Muscle layer of colon (tissue), 2 donors: ENCODE data around the gene ACADL.
A peak's percentile ranks its signal among the peaks of the same experiment; 100 is the strongest.

Experiments
- H3K27ac ChIP-seq: one replicate; pipeline ENCODE4 v1.7.0; 2013; ENCODE audit warnings: low read depth, mild to moderate bottlenecking, low read length, moderate library complexity
- H3K27me3 ChIP-seq, 2 donors: one replicate each; pipeline ENCODE4 v1.7.0; 2013; ENCODE audit warnings: low read length in 2 of 2, mild to moderate bottlenecking in 2 of 2; ENCODE audit not compliant: insufficient read depth in 2 of 2, control insufficient read depth in 1 of 2
- H3K36me3 ChIP-seq: one replicate; pipeline ENCODE4 v1.7.0; 2013; ENCODE audit warnings: mild to moderate bottlenecking, low read length; ENCODE audit not compliant: insufficient read depth
- H3K4me1 ChIP-seq: one replicate; pipeline ENCODE4 v1.7.0; 2013; ENCODE audit warnings: mild to moderate bottlenecking, low read length; ENCODE audit not compliant: insufficient read depth
- H3K4me3 ChIP-seq, 2 donors: one replicate each; pipeline ENCODE4 v1.7.0; 2013; ENCODE audit warnings: low read length in 2 of 2, low read depth in 1 of 2, mild to moderate bottlenecking in 1 of 2, moderate library complexity in 1 of 2
- H3K9ac ChIP-seq: one replicate; pipeline ENCODE4 v1.7.0; 2013; ENCODE audit warnings: low read length
- H3K9me3 ChIP-seq: one replicate; pipeline ENCODE4 v1.7.0; 2013; ENCODE audit warnings: mild to moderate bottlenecking, low read length
- donor health status: abdominal sarcoma.
- donor health status: Adenocarcinoma of cecum.

Gene ACADL

GRCh38 chr2:210224941-210225672, at the start of gene ACADL:
Gene ACADL (minus strand): TSS chr2:210225447. CDS start chr2:210225263, 184 bp downstream.
- no peaks in the 10 kb centered on the region for H3K9me3 ChIP-seq
- peaks cover 0 to 9% of the 10 kb centered on the region in 2 donors for H3K27me3 ChIP-seq
- no peak within 1 kb of the TSS for H3K27ac ChIP-seq
- no peaks in the 10 kb centered on the region for H3K4me1 ChIP-seq
- H3K36me3 ChIP-seq, result no peaks in the 10 kb centered on the region
- peak within 1 kb of the TSS; percentile 56 to 58 for H3K4me3 ChIP-seq
- no peak within 1 kb of the TSS for H3K9ac ChIP-seq

- H3K9me3 ChIP-seq, result no peaks in the 10 kb centered on the region
- no peak overlapping the region for H3K27ac ChIP-seq
- no peaks in the 10 kb centered on the region for H3K36me3 ChIP-seq
- no peaks in the 10 kb centered on the region for H3K27me3 ChIP-seq
- H3K9ac ChIP-seq, result no peak overlapping the region
- no peaks in the 10 kb centered on the region for H3K4me1 ChIP-seq
- no peak overlapping the region for H3K4me3 ChIP-seq
Observed at GRCh38 chr2:210271300-210271699, 46.1 kb upstream of the ACADL start.

GRCh38 chr2:210269148-210269547, 43.9 kb upstream of the ACADL start:
- no peak overlapping the region for H3K4me3 ChIP-seq
- no peak overlapping the region for H3K27ac ChIP-seq
- H3K9me3 ChIP-seq, result no peaks in the 10 kb centered on the region
- H3K36me3 ChIP-seq, result no peaks in the 10 kb centered on the region
- no peak overlapping the region for H3K9ac ChIP-seq
- no peaks in the 10 kb centered on the region for H3K27me3 ChIP-seq
- no peaks in the 10 kb centered on the region for H3K4me1 ChIP-seq

GRCh38 chr2:210268281-210268680, 43.0 kb upstream of the ACADL start:
- Histone ChIP-seq H3K9ac (no peak overlapping the region), H3K4me1 (no peaks in the 10 kb centered on the region), H3K9me3 (no peaks in the 10 kb centered on the region), H3K27ac (no peak overlapping the region), H3K27me3 (no peaks in the 10 kb centered on the region), H3K4me3 (no peak overlapping the region), H3K36me3 (no peaks in the 10 kb centered on the region)

DNA sequence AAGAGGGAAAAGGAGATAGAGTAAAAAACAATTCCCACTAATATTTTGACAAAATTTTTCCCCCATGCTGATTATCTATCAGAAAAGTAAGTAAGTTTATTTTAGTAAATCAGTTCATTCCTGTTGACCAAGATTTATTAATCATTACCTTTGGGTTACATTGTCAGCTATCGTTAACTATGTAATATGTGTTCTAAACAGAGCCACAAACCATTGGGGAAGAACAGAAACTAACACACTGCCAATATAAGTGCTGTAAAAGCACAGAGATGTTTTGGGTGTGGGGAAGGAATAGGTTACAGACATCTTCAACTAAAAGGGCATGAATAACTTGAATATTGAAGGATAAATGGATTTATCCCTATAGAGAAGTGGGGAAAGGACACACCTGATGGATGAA, 42.5 kb upstream of the ACADL start:
- no peaks in the 10 kb centered on the region for H3K27me3 ChIP-seq
- H3K9ac ChIP-seq, result no peak overlapping the region
- H3K36me3 ChIP-seq, result no peaks in the 10 kb centered on the region
- H3K4me3 ChIP-seq, result no peak overlapping the region
- no peak overlapping the region for H3K27ac ChIP-seq
- H3K9me3 ChIP-seq, result no peaks in the 10 kb centered on the region
- H3K4me1 ChIP-seq, result no peaks in the 10 kb centered on the region

DNA sequence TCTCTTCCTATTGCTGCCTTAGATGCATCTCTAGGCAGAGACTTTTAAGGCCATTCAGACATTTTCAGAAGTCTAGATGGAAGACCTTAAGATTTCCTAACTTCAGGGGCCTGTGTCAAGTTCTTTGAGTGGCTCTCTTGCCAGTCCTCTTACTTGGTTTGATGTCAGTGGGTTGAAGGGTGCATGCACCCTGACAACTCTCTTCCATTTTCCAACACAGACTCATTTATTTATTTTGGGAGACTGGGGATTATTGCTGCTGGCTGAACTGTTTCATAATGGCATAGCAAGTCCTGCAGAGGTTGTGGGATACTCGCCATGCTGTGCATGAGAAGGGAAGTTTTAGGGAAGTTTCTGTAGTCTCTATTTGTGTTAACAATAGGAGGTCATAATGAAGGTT, 39.0 kb upstream of the ACADL start:
- Histone ChIP-seq H3K9me3 (no peaks in the 10 kb centered on the region), H3K9ac (no peak overlapping the region), H3K4me1 (no peaks in the 10 kb centered on the region), H3K27me3 (no peaks in the 10 kb centered on the region), H3K36me3 (no peaks in the 10 kb centered on the region), H3K27ac (no peak overlapping the region), H3K4me3 (no peak overlapping the region)

- Histone ChIP-seq H3K27ac (no peak overlapping the region), H3K27me3 (no peaks in the 10 kb centered on the region), H3K9me3 (no peaks in the 10 kb centered on the region), H3K4me3 (no peak overlapping the region), H3K9ac (no peak overlapping the region), H3K4me1 (no peaks in the 10 kb centered on the region), H3K36me3 (no peaks in the 10 kb centered on the region)
Observed at GRCh38 chr2:210263841-210264240, 38.6 kb upstream of the ACADL start.

DNA sequence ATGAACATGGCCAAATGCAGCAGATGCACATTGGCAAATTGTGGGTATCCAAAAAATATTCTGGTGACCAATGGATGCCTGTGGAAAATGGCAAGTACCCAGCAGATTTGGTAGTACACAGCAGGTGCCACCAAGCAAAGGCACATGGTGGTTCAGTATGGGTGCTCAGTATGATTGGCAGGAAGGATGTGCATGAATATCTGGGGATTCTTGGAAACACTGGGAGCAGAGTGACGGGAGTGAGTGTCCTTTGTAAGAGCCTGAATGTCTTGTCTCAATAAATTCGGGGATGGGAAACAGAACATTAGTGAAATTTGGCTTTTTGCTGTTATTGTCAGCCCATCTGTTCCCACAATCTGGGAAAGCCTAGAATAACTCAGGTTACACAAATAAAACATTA, 36.8 kb upstream of the ACADL start:
- no peaks in the 10 kb centered on the region for H3K9me3 ChIP-seq
- no peaks in the 10 kb centered on the region for H3K27me3 ChIP-seq
- H3K4me1 ChIP-seq, result no peaks in the 10 kb centered on the region
- no peaks in the 10 kb centered on the region for H3K36me3 ChIP-seq
- H3K9ac ChIP-seq, result no peak overlapping the region
- H3K27ac ChIP-seq, result no peak overlapping the region
- no peak overlapping the region for H3K4me3 ChIP-seq

DNA sequence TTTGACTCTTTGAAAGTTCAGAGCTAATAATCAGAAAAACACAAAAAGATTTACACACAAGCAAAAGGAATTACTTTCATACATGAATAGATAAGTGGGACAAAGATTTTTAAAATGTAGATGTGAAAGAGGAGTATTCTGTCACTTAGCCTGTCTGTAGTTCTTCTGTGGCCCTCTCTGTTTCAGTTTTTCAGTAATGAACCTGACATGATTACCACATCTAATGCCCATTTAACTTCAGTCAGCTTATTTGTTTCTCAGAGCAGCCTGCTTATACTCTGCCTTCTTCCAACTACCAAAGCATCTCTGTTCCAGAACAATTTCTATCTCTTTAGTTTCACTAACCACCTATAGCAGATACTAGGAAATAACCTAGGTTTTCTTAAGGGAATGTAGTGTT, 34.4 kb upstream of the ACADL start:
- H3K27me3 ChIP-seq, result no peaks in the 10 kb centered on the region
- H3K9me3 ChIP-seq, result no peaks in the 10 kb centered on the region
- no peaks in the 10 kb centered on the region for H3K4me1 ChIP-seq
- no peak overlapping the region for H3K27ac ChIP-seq
- no peak overlapping the region for H3K9ac ChIP-seq
- H3K36me3 ChIP-seq, result no peaks in the 10 kb centered on the region
- H3K4me3 ChIP-seq, result no peak overlapping the region

DNA sequence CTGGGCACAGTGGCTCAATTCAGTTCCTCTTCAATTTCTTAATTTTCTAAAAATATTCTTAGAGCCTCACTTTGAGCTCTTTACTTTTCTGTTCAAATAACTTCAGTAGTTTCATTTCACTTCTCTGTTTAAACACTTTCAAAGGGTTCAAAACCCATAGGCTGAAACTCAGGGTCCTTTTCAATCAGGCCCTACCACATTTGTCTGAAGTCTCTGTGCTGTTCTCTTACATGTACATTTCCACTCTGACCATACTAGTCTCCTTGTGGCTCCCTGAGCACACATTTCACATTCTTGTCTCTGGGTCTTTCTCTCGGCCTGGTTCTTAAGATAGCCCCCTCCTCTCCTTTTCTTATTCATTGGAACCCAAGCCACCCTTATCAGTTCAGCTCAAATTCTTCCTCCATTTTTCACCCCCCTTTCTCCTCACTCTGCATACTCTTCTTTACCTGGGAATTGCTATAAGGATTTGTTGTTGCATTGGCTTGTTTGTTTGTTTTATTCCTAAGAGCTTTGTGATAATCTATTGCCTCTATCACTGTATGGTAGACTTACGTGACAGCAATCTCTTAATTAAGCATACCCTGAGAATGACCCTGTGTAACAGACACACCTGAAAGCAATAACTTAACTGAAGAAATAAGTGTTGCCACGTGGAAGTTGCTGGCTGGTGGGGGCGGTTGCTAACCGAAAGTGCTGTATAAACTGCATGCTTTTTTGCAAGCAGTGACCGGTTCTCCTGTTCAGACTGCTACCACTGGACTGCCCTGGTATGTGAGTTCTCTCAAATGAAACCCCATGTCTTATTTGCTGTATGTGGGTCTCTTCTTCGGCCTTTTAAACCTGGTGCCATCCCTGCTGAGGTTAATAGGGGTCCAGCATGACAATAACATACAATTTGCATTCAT, 27.7 kb upstream of the ACADL start:
- Histone ChIP-seq H3K36me3 (no peaks in the 10 kb centered on the region), H3K4me3 (no peak overlapping the region), H3K4me1 (no peaks in the 10 kb centered on the region), H3K9me3 (no peaks in the 10 kb centered on the region), H3K27ac (no peak overlapping the region), H3K27me3 (no peaks in the 10 kb centered on the region), H3K9ac (no peak overlapping the region)

GRCh38 chr2:210250622-210251021, 25.4 kb upstream of the ACADL start:
- Histone ChIP-seq H3K4me1 (no peaks in the 10 kb centered on the region), H3K9ac (no peak overlapping the region), H3K27ac (no peak overlapping the region), H3K36me3 (no peaks in the 10 kb centered on the region), H3K9me3 (no peaks in the 10 kb centered on the region), H3K27me3 (no peaks in the 10 kb centered on the region), H3K4me3 (no peak overlapping the region)
